ENCODE measurements around the gene EHD1. TPM values are rescaled to one million over a fixed set of nuclear protein-coding genes. Genes with fewer than 3 reads are reported as not detected.

The EHD1 gene
- total and polyA plus RNA-seq, 9 of the 15 experiments (the other 6 are each of a cell fraction or from before 2014, with no cell fraction given): 0.46 to 65.0 (median 16.4) TPM

DNA sequence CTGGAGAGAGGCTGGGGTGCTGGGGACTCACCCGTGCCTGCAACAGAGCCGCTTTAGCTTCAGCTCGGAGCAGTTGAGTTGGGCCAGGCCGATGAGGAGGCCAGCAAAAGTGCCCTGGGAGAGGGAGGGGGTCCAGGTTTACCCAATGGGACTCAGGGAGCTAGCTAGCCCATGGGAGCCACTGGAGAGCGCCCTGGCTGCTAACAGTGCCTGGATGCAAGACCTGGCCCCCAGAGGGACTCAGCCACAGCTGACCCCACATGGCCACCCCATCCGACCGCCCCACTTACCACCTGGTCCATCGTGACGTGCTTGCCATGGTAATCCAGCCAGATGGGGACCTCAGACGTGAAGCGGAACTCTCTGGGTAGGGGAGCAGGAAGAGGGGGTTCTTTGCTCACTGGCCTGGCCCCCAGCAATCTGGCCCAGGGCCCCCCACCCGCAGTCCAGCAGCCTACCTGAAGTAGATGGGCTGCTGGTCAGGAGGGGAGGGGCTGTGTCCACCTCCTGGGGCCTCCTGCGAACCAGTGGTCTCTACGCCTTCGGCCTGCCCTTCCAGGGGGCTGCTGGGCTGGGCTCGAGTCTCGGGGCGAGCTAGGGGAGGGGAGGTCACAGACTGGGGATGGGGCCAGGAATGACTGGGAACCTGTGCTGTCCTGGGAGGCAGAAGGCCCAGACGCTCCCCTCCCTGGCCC is 19.1 kb upstream of the EHD1 start:
- ChIA-PET POLR2A (interaction anchor here (0.6 to 1.3 kb wide), 4 partner anchors 10 to 603 kb away, joined by 3 read pairs; partner anchors contain the start of gene NEAT1), CTCF (ENCODE audit: low intra/inter-chr PET ratio) (interaction anchor here (0.6 kb wide), 1 partner anchor 99 kb away, joined by 3 read pairs; the partner anchor contains the start of gene BATF2)
- no peak for FAIRE-seq
- Histone ChIP-seq H3K4me2 (ENCODE audit: insufficient read depth, low read length) (no peak overlapping the region), H4K20me1 (replicated peaks; ENCODE audit: control insufficient read depth, insufficient read depth, low read length) (no peaks in the 10 kb centered on the region), H2AFZ (ENCODE audit: low read depth, low read length) (no peak overlapping the region), H3K4me1 (replicated peaks in 1 of 2; ENCODE audit: control insufficient read depth in 2 of 2, insufficient read depth in 2 of 2, low read length in 2 of 2) (peaks cover 3 to 45% of the 10 kb centered on the region in 2 experiments; a peak in 3 of 5 replicates), H3K9me3 (replicated peaks; ENCODE audit: control insufficient read depth, insufficient read depth, low read depth, low read length) (no peaks in the 10 kb centered on the region), H3K79me2 (ENCODE audit: control insufficient read depth, insufficient read depth, low read length) (no peaks in the 10 kb centered on the region), H3K27ac (ENCODE audit: extremely low read depth, low read depth, low read length) (no peak overlapping the region), H3K27me3 (ENCODE audit: control insufficient read depth in 2 of 2, insufficient read depth in 2 of 2, low read length in 2 of 2) (no peaks in the 10 kb centered on the region), H3K36me3 (ENCODE audit: control insufficient read depth, insufficient read depth, low read length) (peaks cover 70% of the 10 kb centered on the region; the same call in 2 of the 3 replicates), H3K9ac (ENCODE audit: insufficient read depth in 1 of 2, low read depth in 2 of 2, low read length in 2 of 2) (peak overlapping the region in 1 of 2 experiments; percentile 61; a peak in 2 of 4 replicates), H3K4me3 (no peak overlapping the region), H3K9me1 (ENCODE audit: control insufficient read depth, insufficient read depth, low read length) (no peaks in the 10 kb centered on the region)
- intact Hi-C loops (cut with micrococcal nuclease): no loop called here
- DNase-seq (ENCODE audit: extremely low read depth in 1 of 4, low spot score in 3 of 4): no peak
- no TSS peak for BruUV-seq (replicated peaks)
- ATAC-seq: no peak
- in situ Hi-C loops (cut with MboI): no loop called here
- 93% methylated on average over 13 of the region's 19 CpGs for WGBS (ENCODE audit: insufficient coverage, low coverage, missing lambda C conversion rate)
- TF ChIP-seq POLR2G (IDR thresholded peaks at IDR 0.05; ENCODE audit: low read depth, low read length): peak; percentile 49; the same call in 1 of the 2 replicates
- TF ChIP-seq HOXB6 (CRISPR knock-in tag; IDR thresholded peaks at IDR 0.05; ENCODE audit: borderline replicate concordance): no peak
- TF ChIP-seq SAP30 (IDR thresholded peaks at IDR 0.05; ENCODE audit: borderline replicate concordance, insufficient read depth, low read depth, low read length, poor library complexity, severe bottlenecking): no peak
- no peak for TF ChIP-seq NFE2 (IDR thresholded peaks at IDR 0.05; ENCODE audit: low read depth)
- TF ChIP-seq TAF7 (tag; IDR thresholded peaks at IDR 0.05): no peak
- no peak for TF ChIP-seq ZNF507 (tag; conservative IDR thresholded peaks at IDR 0.05)
- TF ChIP-seq SRSF7 (optimal IDR thresholded peaks at IDR 0.05; ENCODE audit: low read depth, low read length): no peak

All from K562 (cell line).